Activated T-helper 17 cell treated with anti-CD3 and anti-CD28 coated beads, Interleukin-2, amount 50 U/mL, for 72 hours (primary cell): ENCODE data around the gene SALL1. TPM values are rescaled to one million over a fixed set of nuclear protein-coding genes. Genes with fewer than 3 reads are reported as not detected.

ENCODE experiments used
- ATAC-seq: fragments of 150-1000 bp; cut with Tn5 transposase; replicated peaks from 2 replicates; pipeline ENCODE4 v1.10.0; 2021; ENCODE audit warnings: mild to moderate bottlenecking, moderate library complexity
- H3K27ac Mint-ChIP-seq: one replicate; pipeline ENCODE4 v1.8.0; 2022; ENCODE audit warnings: mixed read lengths
- H3K27me3 Mint-ChIP-seq: one replicate; pipeline ENCODE4 v1.8.0; 2022; ENCODE audit warnings: mixed read lengths
- H3K36me3 Mint-ChIP-seq: one replicate; pipeline ENCODE4 v1.8.0; 2022; ENCODE audit warnings: low read depth, mild to moderate bottlenecking, mixed read lengths
- H3K4me1 Mint-ChIP-seq: one replicate; pipeline ENCODE4 v1.8.0; 2022; ENCODE audit warnings: mixed read lengths
- H3K4me3 Mint-ChIP-seq: one replicate; pipeline ENCODE4 v1.8.0; 2022; ENCODE audit warnings: mild to moderate bottlenecking, mixed read lengths
- H3K9me3 Mint-ChIP-seq: one replicate; pipeline ENCODE4 v1.8.0; 2022; ENCODE audit warnings: mixed read lengths
- total RNA-seq, 2 donors: library from RNA; stranded (reverse); gene quantifications; one replicate each; pipeline ENCODE4 v1.2.3, GENCODE V29; 2022

SALL1 gene
- total RNA-seq, 2 donors from 2014 or later, result not detected

DNA sequence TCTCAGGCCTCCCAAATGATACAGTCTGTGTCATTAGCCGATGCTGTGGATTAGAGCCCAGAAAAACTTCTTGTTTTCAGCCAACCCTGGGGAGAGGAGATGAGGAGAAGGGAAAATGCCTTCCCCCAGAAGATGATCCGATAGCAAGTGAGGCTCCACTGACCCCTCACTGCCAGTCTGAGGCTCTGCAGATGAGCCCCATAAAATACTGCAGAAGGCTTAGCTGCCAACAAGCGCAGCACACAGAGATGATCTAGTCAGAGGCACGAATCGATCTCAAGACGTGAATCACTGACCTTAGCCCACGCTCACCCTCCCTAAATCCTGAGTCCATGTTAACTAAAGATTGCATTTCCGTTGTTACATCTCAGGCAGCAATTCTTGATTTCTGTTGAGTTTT lies 31.5 kb downstream of the SALL1 start:
- Mint-ChIP-seq H3K4me3 (no peak overlapping the region), H3K27ac (no peak overlapping the region), H3K36me3 (no peaks in the 10 kb centered on the region), H3K27me3 (peaks cover 25% of the 10 kb centered on the region), H3K9me3 (no peaks in the 10 kb centered on the region), H3K4me1 (no peaks in the 10 kb centered on the region)
- no peak for ATAC-seq

DNA sequence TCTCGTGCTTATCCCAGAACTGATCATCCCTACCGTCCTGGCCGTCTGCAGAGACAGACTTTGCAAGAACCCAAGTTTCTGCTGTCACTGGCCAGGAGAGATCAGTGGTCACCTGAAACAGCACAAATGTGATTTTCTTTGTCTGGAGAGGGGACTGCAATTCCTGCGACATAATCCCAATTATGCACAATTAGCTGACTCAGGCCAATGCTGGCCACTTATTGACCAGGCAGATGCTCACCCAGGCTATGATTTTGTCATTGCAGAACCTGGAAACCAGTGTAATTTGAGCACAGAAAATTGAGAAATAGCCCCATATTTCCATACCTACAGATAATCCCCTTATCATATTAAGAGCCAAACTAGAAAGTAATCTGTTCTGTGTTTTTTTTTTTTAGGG lies 34.7 kb downstream of the SALL1 start:
- Mint-ChIP-seq H3K27ac (no peak overlapping the region), H3K36me3 (no peaks in the 10 kb centered on the region), H3K27me3 (peaks cover 35% of the 10 kb centered on the region), H3K4me1 (no peaks in the 10 kb centered on the region), H3K9me3 (no peaks in the 10 kb centered on the region), H3K4me3 (no peak overlapping the region)
- ATAC-seq, result no peak

DNA sequence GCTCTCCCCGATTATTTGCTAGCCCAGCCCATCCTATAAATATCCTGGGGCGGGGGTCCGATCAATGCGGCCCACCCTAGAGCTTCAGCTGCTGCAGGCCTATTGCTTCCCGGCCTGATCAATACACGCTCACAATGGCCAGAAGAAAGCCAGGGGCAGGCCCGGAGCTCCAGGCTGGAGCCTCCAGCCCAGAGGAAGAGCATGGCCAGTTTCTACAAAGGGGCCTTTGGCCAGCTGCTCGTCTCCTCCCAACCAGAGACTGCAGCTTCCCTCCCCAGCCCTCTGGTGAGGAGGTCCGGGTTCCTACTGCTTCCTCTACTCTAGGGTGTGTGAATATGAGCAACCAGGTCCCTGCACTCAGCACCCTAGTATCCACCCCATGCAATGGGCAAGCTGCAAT lies 36.7 kb downstream of the SALL1 start:
- Mint-ChIP-seq H3K36me3 (no peaks in the 10 kb centered on the region), H3K4me3 (no peak overlapping the region), H3K4me1 (no peaks in the 10 kb centered on the region), H3K9me3 (no peaks in the 10 kb centered on the region), H3K27ac (no peak overlapping the region), H3K27me3 (peaks cover 34% of the 10 kb centered on the region)
- ATAC-seq, result no peak

DNA sequence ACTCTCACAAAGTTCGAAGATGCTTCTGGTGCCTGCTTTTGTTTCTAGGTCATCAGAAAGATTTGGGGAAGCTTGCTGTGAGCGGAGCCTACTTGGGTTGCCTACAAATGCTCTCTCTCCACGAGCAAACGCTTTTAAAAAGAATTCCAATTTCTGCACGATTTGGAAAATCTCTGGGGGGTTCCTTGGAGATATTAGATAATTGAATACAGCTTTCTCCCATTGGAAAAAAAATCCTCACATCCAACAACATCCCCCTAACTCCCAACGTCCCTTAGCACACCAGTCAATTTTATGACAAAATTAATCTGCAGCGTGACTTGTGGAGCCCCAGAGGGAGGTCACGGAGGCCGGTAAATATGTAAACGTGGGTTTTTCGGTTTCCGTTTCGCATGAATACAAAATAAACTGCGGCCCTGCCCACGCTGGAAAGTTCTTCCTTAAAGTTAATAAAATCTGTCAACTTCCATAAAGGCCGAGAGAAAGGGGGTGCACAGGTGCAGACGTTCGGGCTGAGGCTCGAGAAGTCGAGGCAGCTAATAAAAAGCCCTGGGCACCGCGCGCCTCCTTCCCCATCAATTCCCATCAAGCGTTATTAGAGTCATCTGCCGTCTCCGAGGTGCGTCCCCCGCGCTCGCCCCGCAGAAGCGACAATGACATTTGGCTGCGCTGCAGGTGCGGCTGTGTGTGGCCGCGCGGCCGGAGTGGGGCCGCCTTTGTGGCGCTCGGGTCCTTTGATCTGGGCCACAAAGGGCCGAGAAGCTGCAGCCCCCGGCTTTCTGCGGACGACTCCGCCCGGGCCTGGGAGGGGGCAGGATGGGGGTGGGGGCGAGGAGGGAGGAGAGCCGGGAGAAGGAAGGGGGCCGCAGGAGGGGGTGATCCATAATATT lies 37.6 kb downstream of the SALL1 start:
- Mint-ChIP-seq H3K4me1 (no peaks in the 10 kb centered on the region), H3K9me3 (no peaks in the 10 kb centered on the region), H3K27ac (no peak overlapping the region), H3K27me3 (peaks cover 32% of the 10 kb centered on the region), H3K4me3 (no peak overlapping the region), H3K36me3 (no peaks in the 10 kb centered on the region)
- no peak for ATAC-seq

DNA sequence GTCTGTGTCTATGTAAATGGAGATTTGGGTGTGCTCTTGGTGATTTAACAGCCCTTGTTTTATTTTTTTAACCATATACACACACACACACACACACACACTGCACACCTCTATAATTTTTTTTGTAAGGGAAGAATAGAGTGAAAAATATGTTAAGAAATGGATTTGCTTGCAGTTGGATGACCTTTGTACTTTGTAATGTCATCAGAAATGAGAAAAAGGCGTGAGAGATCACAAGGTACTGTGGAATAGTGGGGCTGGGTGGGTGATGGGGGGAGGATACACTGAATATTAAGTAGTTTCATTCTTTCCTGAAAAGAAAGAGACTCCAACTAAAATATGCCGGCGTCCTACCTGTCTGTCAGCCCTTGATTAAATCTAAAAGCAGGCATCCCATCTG lies 38.7 kb downstream of the SALL1 start:
- Mint-ChIP-seq H3K27ac (no peak overlapping the region), H3K4me1 (no peaks in the 10 kb centered on the region), H3K27me3 (peaks cover 34% of the 10 kb centered on the region), H3K36me3 (no peaks in the 10 kb centered on the region), H3K9me3 (no peaks in the 10 kb centered on the region), H3K4me3 (no peak overlapping the region)
- no peak for ATAC-seq

DNA sequence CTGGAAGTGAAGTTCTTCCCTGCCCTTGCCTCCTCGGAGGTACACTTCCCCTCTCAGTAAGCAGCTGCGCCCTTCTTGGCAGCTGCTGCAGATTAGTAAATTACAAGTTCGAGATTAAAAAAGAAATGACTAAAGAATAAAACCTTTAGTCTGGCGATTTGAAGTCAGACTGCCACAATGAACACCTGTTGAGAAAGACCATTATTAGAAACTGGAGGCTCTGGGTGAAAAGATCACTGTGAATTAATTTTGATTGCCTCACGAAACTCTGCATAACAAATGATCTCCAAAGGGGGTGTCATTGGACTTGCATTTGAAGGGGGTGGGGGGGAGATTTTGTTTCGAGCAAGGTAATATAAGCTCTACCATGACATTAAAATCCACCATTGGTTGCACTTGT lies 39.3 kb downstream of the SALL1 start:
- no peaks in the 10 kb centered on the region for H3K36me3 Mint-ChIP-seq
- no peaks in the 10 kb centered on the region for H3K9me3 Mint-ChIP-seq
- H3K27ac Mint-ChIP-seq, result no peak overlapping the region
- no peak for ATAC-seq
- no peaks in the 10 kb centered on the region for H3K4me1 Mint-ChIP-seq
- peaks cover 35% of the 10 kb centered on the region for H3K27me3 Mint-ChIP-seq
- no peak overlapping the region for H3K4me3 Mint-ChIP-seq

DNA sequence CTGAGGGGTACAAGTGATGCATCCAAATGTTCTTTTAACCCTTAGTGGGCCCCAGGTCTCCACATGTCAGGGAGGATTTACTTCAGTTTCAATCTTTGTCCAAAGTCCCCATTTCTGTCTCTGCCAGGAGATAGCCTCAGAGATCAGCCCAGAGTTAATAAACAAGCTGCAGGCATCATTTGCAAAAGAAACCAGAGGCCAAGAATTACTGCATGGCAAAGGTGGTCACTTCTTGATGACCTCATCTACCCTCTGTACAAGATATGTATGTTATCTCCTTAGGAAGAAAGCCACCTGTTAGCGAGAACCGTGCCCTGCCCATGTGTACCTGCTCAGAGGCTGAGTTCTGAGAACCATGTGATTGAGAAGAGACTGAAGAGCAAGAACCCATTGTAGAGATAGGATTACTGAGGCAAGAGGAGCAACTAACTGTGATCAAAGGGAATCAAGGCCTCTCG lies 40.3 kb downstream of the SALL1 start:
- no peaks in the 10 kb centered on the region for H3K9me3 Mint-ChIP-seq
- H3K4me1 Mint-ChIP-seq, result no peaks in the 10 kb centered on the region
- no peak for ATAC-seq
- no peak overlapping the region for H3K27ac Mint-ChIP-seq
- no peak overlapping the region for H3K4me3 Mint-ChIP-seq
- peaks cover 32% of the 10 kb centered on the region for H3K27me3 Mint-ChIP-seq
- H3K36me3 Mint-ChIP-seq, result no peaks in the 10 kb centered on the region

DNA sequence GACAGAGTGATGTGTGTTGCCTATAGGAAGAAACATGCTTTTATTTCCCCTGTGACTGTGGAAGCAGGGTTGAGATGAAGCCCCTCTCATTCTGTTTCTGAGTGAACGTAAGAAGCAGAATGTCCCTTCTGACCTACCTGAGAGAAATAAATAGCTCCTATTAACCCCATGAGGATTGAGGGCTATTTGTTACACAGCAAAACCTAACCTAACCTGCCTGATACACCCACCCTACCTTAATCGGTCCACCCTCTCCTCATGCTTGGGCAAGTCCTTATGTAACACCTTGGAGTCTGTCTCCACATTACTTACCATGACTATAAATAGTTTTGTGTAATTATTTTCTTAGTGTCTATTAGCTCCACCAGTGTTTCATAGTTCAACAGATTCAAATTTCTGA lies 41.9 kb downstream of the SALL1 start:
- no peak for ATAC-seq
- Mint-ChIP-seq H3K4me3 (no peak overlapping the region), H3K27me3 (peaks cover 24% of the 10 kb centered on the region), H3K9me3 (no peaks in the 10 kb centered on the region), H3K27ac (no peak overlapping the region), H3K36me3 (no peaks in the 10 kb centered on the region), H3K4me1 (no peaks in the 10 kb centered on the region)

DNA sequence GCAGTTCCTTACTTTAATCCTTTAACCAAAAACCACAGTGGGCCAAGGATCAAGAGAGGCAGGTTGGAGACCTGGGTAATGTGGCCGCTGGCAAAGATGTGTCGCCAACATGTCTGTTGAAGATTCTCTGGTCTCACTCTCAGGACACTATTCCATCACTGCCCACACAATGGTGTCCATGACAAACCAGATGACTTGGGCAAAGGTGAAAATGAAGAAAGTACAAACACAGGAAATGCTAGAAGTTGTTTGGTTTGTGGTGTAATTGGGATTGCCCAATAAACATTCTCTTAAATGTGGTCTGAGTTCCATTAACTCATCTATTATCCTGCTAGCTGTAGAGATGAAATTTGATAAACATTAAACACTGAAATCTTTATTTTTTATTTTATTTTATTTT lies 43.3 kb downstream of the SALL1 start:
- H3K9me3 Mint-ChIP-seq, result no peaks in the 10 kb centered on the region
- no peak overlapping the region for H3K27ac Mint-ChIP-seq
- H3K4me3 Mint-ChIP-seq, result no peak overlapping the region
- H3K36me3 Mint-ChIP-seq, result no peaks in the 10 kb centered on the region
- peaks cover 18% of the 10 kb centered on the region for H3K27me3 Mint-ChIP-seq
- no peak for ATAC-seq
- no peaks in the 10 kb centered on the region for H3K4me1 Mint-ChIP-seq

DNA sequence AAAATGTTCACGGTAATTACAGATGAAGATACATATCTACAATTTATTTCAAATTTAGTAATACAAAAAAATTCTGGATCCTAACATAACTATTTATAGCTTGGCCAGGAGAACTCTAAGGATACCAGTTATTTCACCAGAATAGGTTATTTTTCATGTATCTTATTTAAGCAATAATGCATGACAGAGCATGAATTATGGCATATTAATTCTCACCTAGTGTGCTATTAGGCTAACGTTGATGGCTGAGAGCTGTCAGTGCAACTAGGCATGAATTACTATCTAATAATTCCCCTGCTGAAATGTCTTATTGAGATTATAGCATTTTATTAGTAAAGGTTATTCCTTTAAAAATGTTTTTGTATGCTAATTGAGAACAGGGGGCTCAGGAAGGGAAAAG lies 44.5 kb downstream of the SALL1 start:
- Mint-ChIP-seq H3K4me1 (no peaks in the 10 kb centered on the region), H3K9me3 (no peaks in the 10 kb centered on the region), H3K27ac (no peak overlapping the region), H3K27me3 (peaks cover 8% of the 10 kb centered on the region), H3K4me3 (no peak overlapping the region), H3K36me3 (no peaks in the 10 kb centered on the region)
- no peak for ATAC-seq

DNA sequence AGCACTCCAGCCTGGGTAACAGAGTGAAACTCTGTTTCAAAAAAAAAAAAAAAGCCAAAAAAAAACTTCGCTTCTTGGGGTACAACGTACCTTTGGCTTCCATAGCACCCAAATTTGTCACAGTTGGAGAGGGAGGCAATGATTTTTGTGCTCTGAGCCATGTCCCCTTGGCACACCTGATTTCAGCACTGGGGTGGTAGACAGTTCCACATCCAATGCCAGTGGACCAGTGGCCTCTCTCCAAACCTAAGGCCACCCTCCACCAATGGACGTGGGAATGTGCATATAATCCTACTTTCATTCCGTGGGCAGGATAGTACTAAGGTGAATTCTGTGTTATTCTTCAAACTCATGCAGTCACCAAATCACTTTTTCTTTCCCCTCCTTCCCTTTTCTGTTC lies 47.5 kb downstream of the SALL1 start:
- Mint-ChIP-seq H3K27me3 (peaks cover 5% of the 10 kb centered on the region), H3K4me3 (no peak overlapping the region), H3K27ac (no peak overlapping the region), H3K9me3 (peaks cover 10% of the 10 kb centered on the region), H3K36me3 (no peaks in the 10 kb centered on the region), H3K4me1 (no peaks in the 10 kb centered on the region)
- ATAC-seq, result no peak

DNA sequence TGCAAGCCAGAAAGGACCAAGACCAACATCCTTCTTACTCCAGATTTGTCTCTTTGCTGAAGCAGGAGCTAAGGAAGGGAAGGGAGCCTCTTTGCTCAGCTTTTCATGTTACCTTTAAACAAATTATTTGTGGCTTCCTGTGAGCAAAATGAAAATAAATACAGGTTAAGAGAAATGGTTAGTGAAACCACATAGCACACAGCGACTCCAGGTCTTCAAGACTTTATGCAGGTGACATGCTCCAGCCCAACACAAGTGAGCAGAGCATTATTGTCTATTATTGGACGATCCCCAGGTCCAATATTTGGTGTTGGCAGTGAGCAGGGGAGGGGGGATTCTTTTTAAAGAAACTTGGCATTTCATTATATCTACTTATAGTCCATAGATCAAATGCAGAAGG lies 53.3 kb downstream of the SALL1 start:
- peaks cover 10% of the 10 kb centered on the region for H3K9me3 Mint-ChIP-seq
- H3K4me3 Mint-ChIP-seq, result no peak overlapping the region
- H3K36me3 Mint-ChIP-seq, result no peaks in the 10 kb centered on the region
- no peaks in the 10 kb centered on the region for H3K4me1 Mint-ChIP-seq
- H3K27me3 Mint-ChIP-seq, result peaks cover 3% of the 10 kb centered on the region
- no peak overlapping the region for H3K27ac Mint-ChIP-seq
- no peak for ATAC-seq

DNA sequence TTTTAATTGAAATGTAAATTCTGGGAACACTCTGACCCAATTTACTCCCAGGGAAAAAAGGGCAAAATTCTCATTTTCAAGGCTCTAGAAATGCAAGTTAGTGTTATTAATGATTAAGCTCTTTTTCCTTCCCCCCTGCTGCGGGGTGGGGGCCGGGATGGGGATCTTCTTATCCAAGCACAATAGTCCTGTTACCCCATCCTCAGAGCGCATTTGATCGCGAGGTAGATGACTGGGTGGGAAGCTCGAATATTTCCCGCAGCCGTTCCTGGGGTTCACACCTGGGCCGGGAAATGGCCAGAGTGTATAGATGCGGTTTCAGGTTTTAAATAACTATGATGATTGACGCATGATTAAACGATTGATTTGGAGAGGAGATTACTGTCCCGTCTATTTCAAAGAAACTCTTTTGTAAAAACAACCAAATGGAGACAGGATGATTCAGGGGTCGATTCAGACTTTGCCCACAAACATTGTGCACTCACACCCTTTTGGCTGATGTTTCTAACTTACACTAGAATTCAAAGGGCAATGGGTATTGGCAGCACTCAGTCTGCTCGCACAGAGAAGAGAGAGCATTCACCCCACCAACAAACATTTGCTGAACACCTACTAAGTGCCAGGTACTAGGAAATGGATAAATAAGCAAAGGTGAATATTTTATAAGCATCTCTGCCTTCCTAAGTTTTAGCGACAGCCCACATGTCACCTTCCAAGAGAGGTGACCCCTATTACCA lies 55.0 kb downstream of the SALL1 start:
- peaks cover 14% of the 10 kb centered on the region for H3K9me3 Mint-ChIP-seq
- no peak for ATAC-seq
- H3K27me3 Mint-ChIP-seq, result peaks cover 3% of the 10 kb centered on the region
- no peaks in the 10 kb centered on the region for H3K4me1 Mint-ChIP-seq
- no peaks in the 10 kb centered on the region for H3K36me3 Mint-ChIP-seq
- H3K27ac Mint-ChIP-seq, result no peak overlapping the region
- H3K4me3 Mint-ChIP-seq, result no peak overlapping the region

DNA sequence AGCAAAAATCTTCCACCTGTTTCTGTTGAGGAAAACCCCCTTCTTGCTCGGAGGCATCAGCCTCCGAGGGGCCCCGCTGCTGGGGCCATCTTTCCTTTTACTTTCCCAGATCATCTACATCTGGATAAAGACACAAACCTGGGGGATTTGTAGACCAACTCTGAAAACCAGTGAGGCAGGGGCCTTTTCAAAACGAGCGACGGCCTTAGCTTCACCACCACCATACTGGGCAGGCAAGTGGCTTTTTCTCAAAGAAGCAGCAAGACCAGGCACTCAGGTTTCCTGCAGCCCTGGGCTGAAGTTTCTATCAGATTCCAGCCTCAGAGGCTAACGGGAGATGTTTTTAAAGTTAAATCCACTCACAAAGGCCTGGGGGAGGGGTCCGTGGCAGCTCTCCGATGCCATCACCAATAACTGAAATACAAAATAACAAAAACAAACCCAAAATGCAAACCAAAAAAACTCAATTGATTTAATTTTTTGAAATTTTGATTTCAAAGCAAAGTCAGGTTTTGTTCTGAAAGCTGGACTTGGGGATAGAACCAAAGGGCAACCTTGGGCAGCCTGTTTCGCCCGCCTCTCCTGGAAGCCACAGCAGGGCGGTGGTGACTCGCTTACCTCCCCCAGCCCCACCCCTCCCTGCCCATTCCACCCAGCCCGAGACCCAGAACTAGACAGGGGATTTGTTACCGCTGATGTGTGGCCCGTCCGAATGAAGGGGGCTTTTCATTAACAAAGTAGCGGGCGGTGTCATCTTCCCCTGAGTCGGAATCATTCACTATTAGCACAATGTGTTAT lies 55.8 kb downstream of the SALL1 start:
- no peak overlapping the region for H3K4me3 Mint-ChIP-seq
- no peaks in the 10 kb centered on the region for H3K4me1 Mint-ChIP-seq

More for the DNA sequence above, 55.8 kb downstream of the SALL1 start:
- H3K9me3 Mint-ChIP-seq, result peaks cover 14% of the 10 kb centered on the region
- H3K27me3 Mint-ChIP-seq, result peaks cover 3% of the 10 kb centered on the region
- H3K27ac Mint-ChIP-seq, result no peak overlapping the region
- no peak for ATAC-seq
- H3K36me3 Mint-ChIP-seq, result no peaks in the 10 kb centered on the region
